Measurements from ENCODE around the gene ZSCAN31. TPM values are rescaled to one million over a fixed set of nuclear protein-coding genes. Genes with fewer than 3 reads are reported as not detected.
A peak's percentile ranks its signal among the peaks of the same experiment; 100 is the strongest.

Gene ZSCAN31
- polyA plus RNA-seq, 1 of the 3 experiments (the other 2 are of a cell fraction), result 1.9 TPM

DNA sequence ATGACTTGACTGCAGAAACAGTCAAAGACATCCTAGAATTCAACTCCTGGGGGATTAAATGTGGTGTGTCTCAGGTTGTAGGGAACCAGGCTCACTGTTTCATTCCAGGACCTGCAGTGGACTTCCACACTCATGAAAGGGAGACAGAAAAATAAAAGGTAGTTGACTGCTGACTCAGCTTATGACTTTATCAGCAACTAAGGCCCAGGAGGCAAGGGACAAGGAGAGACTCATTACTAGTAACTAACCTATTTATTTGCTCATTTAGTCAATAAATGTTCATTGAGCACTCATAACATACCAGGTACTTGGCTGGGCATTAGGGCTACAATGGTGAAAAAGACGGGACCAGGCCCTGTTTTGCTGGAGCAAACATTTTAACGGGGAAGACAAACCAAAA lies 2.9 kb downstream of the ZSCAN31 start:
- H3K9me2 ChIP-seq, result no peaks in the 10 kb centered on the region
- H3K4me2 ChIP-seq, result no peak overlapping the region
- TF ChIP-seq MEF2A (IDR thresholded peaks at IDR 0.05; ENCODE audit: borderline replicate concordance, low read depth) (no peak), GABPA (IDR thresholded peaks at IDR 0.05; ENCODE audit: low read depth) (no peak), POLR2AphosphoS5 (IDR thresholded peaks at IDR 0.05; ENCODE audit: low read depth, low read length) (no peak), EZH2phosphoT487 (IDR thresholded peaks at IDR 0.05; ENCODE audit: borderline replicate concordance, low read depth) (no peak), MXI1 (IDR thresholded peaks at IDR 0.05; ENCODE audit: low read depth, low read length) (no peak), SIN3A (IDR thresholded peaks at IDR 0.05; ENCODE audit: borderline replicate concordance, low read depth, low read length) (no peak), NFIC (IDR thresholded peaks at IDR 0.05; ENCODE audit: borderline replicate concordance) (no peak), SMC3 (IDR thresholded peaks at IDR 0.05; ENCODE audit: low read depth, low read length) (no peak)
- TF ChIP-seq, protein P1, sequence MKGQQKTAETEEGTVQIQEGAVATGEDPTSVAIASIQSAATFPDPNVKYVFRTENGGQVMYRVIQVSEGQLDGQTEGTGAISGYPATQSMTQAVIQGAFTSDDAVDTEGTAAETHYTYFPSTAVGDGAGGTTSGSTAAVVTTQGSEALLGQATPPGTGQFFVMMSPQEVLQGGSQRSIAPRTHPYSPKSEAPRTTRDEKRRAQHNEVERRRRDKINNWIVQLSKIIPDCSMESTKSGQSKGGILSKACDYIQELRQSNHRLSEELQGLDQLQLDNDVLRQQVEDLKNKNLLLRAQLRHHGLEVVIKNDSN (IDR thresholded peaks at IDR 0.05; ENCODE audit: borderline replicate concordance, low read depth), result no peak
- TF ChIP-seq, protein P2, sequence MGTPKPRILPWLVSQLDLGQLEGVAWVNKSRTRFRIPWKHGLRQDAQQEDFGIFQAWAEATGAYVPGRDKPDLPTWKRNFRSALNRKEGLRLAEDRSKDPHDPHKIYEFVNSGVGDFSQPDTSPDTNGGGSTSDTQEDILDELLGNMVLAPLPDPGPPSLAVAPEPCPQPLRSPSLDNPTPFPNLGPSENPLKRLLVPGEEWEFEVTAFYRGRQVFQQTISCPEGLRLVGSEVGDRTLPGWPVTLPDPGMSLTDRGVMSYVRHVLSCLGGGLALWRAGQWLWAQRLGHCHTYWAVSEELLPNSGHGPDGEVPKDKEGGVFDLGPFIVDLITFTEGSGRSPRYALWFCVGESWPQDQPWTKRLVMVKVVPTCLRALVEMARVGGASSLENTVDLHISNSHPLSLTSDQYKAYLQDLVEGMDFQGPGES (IDR thresholded peaks at IDR 0.05; ENCODE audit: low read depth, low read length), result no peak
- TF ChIP-seq, protein P3, sequence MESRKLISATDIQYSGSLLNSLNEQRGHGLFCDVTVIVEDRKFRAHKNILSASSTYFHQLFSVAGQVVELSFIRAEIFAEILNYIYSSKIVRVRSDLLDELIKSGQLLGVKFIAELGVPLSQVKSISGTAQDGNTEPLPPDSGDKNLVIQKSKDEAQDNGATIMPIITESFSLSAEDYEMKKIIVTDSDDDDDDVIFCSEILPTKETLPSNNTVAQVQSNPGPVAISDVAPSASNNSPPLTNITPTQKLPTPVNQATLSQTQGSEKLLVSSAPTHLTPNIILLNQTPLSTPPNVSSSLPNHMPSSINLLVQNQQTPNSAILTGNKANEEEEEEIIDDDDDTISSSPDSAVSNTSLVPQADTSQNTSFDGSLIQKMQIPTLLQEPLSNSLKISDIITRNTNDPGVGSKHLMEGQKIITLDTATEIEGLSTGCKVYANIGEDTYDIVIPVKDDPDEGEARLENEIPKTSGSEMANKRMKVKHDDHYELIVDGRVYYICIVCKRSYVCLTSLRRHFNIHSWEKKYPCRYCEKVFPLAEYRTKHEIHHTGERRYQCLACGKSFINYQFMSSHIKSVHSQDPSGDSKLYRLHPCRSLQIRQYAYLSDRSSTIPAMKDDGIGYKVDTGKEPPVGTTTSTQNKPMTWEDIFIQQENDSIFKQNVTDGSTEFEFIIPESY (IDR thresholded peaks at IDR 0.05; ENCODE audit: borderline replicate concordance, low read depth), result no peak
- H2AFZ ChIP-seq (ENCODE audit: low read depth), result no peak overlapping the region
- H3F3A ChIP-seq (replicated peaks; ENCODE audit: insufficient read depth), result peaks cover 11% of the 10 kb centered on the region
- H3K36me3 ChIP-seq (replicated peaks in 1 of 2; ENCODE audit: control insufficient read depth in 1 of 2, insufficient read depth in 2 of 2, low read length in 1 of 2), result no peaks in the 10 kb centered on the region
- DNase-seq, result no peak
- peaks cover 0 to 11% of the 10 kb centered on the region in 2 experiments; a peak in 2 of 4 replicates for H3K4me1 ChIP-seq (ENCODE audit: control insufficient read depth in 1 of 2, insufficient read depth in 2 of 2, low read depth in 1 of 2, low read length in 1 of 2)
- H3K9ac ChIP-seq, result no peak overlapping the region
- ChIA-PET CTCF (interaction anchor here (1.1 kb wide), 1 partner anchor 17 kb away, joined by 5 read pairs; no protein-coding TSS in a partner anchor), POLR2A (no interaction called here)
- no peaks in the 10 kb centered on the region for H3K79me2 ChIP-seq (ENCODE audit: insufficient read depth)
- no peak overlapping the region for H3K4me3 ChIP-seq (ENCODE audit: low read depth in 2 of 2, low read length in 1 of 2)
- no peaks in the 10 kb centered on the region for H3K27me3 ChIP-seq (ENCODE audit: insufficient read depth)
- no peaks in the 10 kb centered on the region for H4K20me1 ChIP-seq (ENCODE audit: insufficient read depth)
- 77% methylated on average over 2 of the region's 2 CpGs for WGBS (ENCODE audit: low lambda C conversion rate)
- H3K27ac ChIP-seq (ENCODE audit: low read depth in 2 of 2, low read length in 1 of 2), result no peak overlapping the region
- H3K9me3 ChIP-seq, result no peaks in the 10 kb centered on the region

DNA sequence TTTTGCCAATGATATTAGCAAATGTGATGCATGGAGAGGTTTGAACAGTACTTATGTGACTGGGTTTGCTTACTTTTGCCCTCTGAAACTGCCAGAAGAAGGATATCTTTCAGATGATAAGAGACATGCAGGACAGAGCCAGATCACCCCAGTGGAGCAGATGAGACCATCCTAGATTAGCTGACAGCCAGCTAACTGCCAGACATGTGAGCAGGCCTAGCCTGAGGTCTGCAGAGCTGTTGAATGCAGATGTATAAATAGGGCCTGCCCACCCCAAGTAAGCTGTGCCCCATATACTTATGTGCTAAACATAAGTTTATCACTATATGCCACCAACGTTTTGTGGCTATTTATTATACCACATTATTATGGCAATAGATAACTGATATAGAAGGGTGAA lies 5.9 kb downstream of the ZSCAN31 start:
- Histone ChIP-seq H3K79me2 (ENCODE audit: insufficient read depth) (no peaks in the 10 kb centered on the region), H3K4me1 (ENCODE audit: control insufficient read depth in 1 of 2, insufficient read depth in 2 of 2, low read depth in 1 of 2, low read length in 1 of 2) (peaks cover 0 to 6% of the 10 kb centered on the region in 2 experiments; a peak in 2 of 4 replicates), H3K4me3 (ENCODE audit: low read depth in 2 of 2, low read length in 1 of 2) (no peak overlapping the region), H3K9me3 (peaks cover 4% of the 10 kb centered on the region), H3K9me2 (no peaks in the 10 kb centered on the region), H4K20me1 (ENCODE audit: insufficient read depth) (no peaks in the 10 kb centered on the region), H2AFZ (ENCODE audit: low read depth) (no peak overlapping the region), H3K4me2 (no peak overlapping the region), H3K27me3 (ENCODE audit: insufficient read depth) (no peaks in the 10 kb centered on the region), H3K36me3 (replicated peaks in 1 of 2; ENCODE audit: control insufficient read depth in 1 of 2, insufficient read depth in 2 of 2, low read length in 1 of 2) (peaks cover 6 to 11% of the 10 kb centered on the region in 2 experiments), H3K27ac (ENCODE audit: low read depth in 2 of 2, low read length in 1 of 2) (peak overlapping the region in 1 of 2 experiments; percentile 55; a peak in 1 of 4 replicates), H3K9ac (no peak overlapping the region), H3F3A (replicated peaks; ENCODE audit: insufficient read depth) (peaks cover 8% of the 10 kb centered on the region)
- no peak for DNase-seq
- WGBS (ENCODE audit: low lambda C conversion rate), result 0% methylated on average over 1 of the region's 1 CpG
- ChIA-PET POLR2A (no interaction called here), CTCF (no interaction called here)
- TF ChIP-seq CHD2 (IDR thresholded peaks at IDR 0.05; ENCODE audit: low read length, partially characterized antibody) (peak; percentile 25), FOXM1 (IDR thresholded peaks at IDR 0.05; ENCODE audit: low read depth) (no peak), SIN3A (IDR thresholded peaks at IDR 0.05; ENCODE audit: borderline replicate concordance, low read depth, low read length) (no peak), MXI1 (IDR thresholded peaks at IDR 0.05; ENCODE audit: low read depth, low read length) (peak; percentile 66; the same call in 1 of the 2 replicates), RFX5 (IDR thresholded peaks at IDR 0.05; ENCODE audit: low read length) (no peak), EZH2phosphoT487 (IDR thresholded peaks at IDR 0.05; ENCODE audit: borderline replicate concordance, low read depth) (no peak), EP300 (IDR thresholded peaks at IDR 0.05; ENCODE audit: borderline replicate concordance in 1 of 2, low read depth in 1 of 2, low read length in 1 of 2) (no peak; a peak in 1 of 4 replicates)
